Smooth muscle cell (in vitro differentiated cells): ENCODE measurements around the gene R3HDM2. TPM values are rescaled to one million over a fixed set of nuclear protein-coding genes. Genes with fewer than 3 reads are reported as not detected.
"Not testable (repeated sequence)": the region's sequence is repeated elsewhere in the genome, so short reads cannot be mapped to it uniquely, and the experiment has no call there.

Experiments used
- DNase-seq: peaks from one replicate; lab custom pipeline; 2025; ENCODE audit not compliant: unreplicated experiment; lab: John Stamatoyannopoulos, UW
- H2AFZ ChIP-seq: fragments of 200-600 bp; sonication (generic); 2 replicates; pipeline ENCODE4 v1.6.0; 2016; ENCODE audit warnings: antibody characterized with exemption, low read depth, mild to moderate bottlenecking
- H3F3A ChIP-seq: fragments of 200-600 bp; sonication (generic); 2 replicates; pipeline ENCODE4 v1.6.0; 2017; ENCODE audit warnings: antibody characterized with exemption, low read depth
- H3K27ac ChIP-seq: fragments of 200-600 bp; sonication (generic); 2 replicates; pipeline ENCODE4 v1.5.1; 2016; ENCODE audit warnings: low read depth, mild to moderate bottlenecking
- H3K27me3 ChIP-seq: fragments of 200-600 bp; sonication (generic); 2 replicates; pipeline ENCODE4 v1.6.1; 2016; ENCODE audit warnings: low read depth, mild to moderate bottlenecking
- H3K36me3 ChIP-seq: fragments of 200-600 bp; sonication (generic); 2 replicates; pipeline ENCODE4 v1.5.1; 2016; ENCODE audit warnings: low read depth
- H3K4me1 ChIP-seq: fragments of 200-600 bp; sonication (generic); 2 replicates; pipeline ENCODE4 v1.5.1; 2016; ENCODE audit warnings: low read depth
- H3K4me2 ChIP-seq: fragments of 200-600 bp; sonication (generic); 2 replicates; pipeline ENCODE4 v1.6.0; 2016; ENCODE audit warnings: mild to moderate bottlenecking
- H3K4me3 ChIP-seq: fragments of 200-600 bp; sonication (generic); 2 replicates; pipeline ENCODE4 v1.5.1; 2016; ENCODE audit warnings: mild to moderate bottlenecking
- H3K79me2 ChIP-seq: fragments of 200-600 bp; sonication (generic); 2 replicates; pipeline ENCODE4 v1.6.0; 2016; ENCODE audit warnings: low read depth, mild to moderate bottlenecking
- H3K9ac ChIP-seq: fragments of 200-600 bp; sonication (generic); 2 replicates; pipeline ENCODE4 v1.6.0; 2016; ENCODE audit warnings: low read depth
- H3K9me3 ChIP-seq: fragments of 200-600 bp; sonication (generic); replicated peaks from 2 replicates; pipeline ENCODE4 v1.5.1; 2016; ENCODE audit warnings: low read depth
- H4K20me1 ChIP-seq: fragments of 200-600 bp; sonication (generic); 2 replicates; pipeline ENCODE4 v1.6.0; 2016; ENCODE audit warnings: low read depth
- CTCF ChIP-seq: fragments of 200-600 bp; sonication (generic); IDR thresholded peaks from 2 replicates; pipeline ENCODE4 v1.5.1; 2017; ENCODE audit warnings: borderline replicate concordance, mild to moderate bottlenecking, antibody characterized with exemption; ENCODE audit not compliant: insufficient read depth, poor library complexity, severe bottlenecking
- whole genome bisulfite sequencing: methylation state at CpG from one replicate; pipeline ENCODE4 v1.1.7; 2016; ENCODE audit warnings: low lambda C conversion rate; 5-methylcytosine and 5-hydroxymethylcytosine counted together
- polyA plus RNA-seq: library from polyadenylated mRNA; unstranded; fragments of >200 nt; fragmentation: Nextera tagmentation; extraction: Ambion mirVana; gene quantifications from 2 replicates; pipeline ENCODE4 v1.2.1, GENCODE V29; 2016
- total RNA-seq: library from RNA; depleted of rRNA; stranded (reverse); fragments of >200 nt; gene quantifications from 2 replicates; pipeline ENCODE4 v1.2.3, GENCODE V29; 2014

Gene R3HDM2
- total and polyA plus RNA-seq, 2 experiments from 2014 or later = 12.2 to 16.0 TPM

- H3K27ac ChIP-seq = no peak overlapping the region
- H3K9me3 ChIP-seq = peaks cover 10% of the 10 kb centered on the region
Observed at GRCh38 chr12:57367121-57367520, 63.7 kb downstream of the R3HDM2 start.

GRCh38 chr12:57366315-57366714 is 64.5 kb downstream of the R3HDM2 start:
- no peaks in the 10 kb centered on the region for H3K27me3 ChIP-seq
- no peak for DNase-seq
- H3K27ac ChIP-seq = no peak overlapping the region
- H3K79me2 ChIP-seq = peaks cover 3% of the 10 kb centered on the region
- H3K4me3 ChIP-seq = no peak overlapping the region
- H3K36me3 ChIP-seq = no peaks in the 10 kb centered on the region
- WGBS = 97% methylated on average over 3 of the region's 3 CpGs
- TF ChIP-seq CTCF = no peak
- no peak overlapping the region for H2AFZ ChIP-seq
- no peaks in the 10 kb centered on the region for H3K4me1 ChIP-seq
- no peaks in the 10 kb centered on the region for H4K20me1 ChIP-seq
- H3K9ac ChIP-seq = no peak overlapping the region
- H3K4me2 ChIP-seq = no peak overlapping the region
- peaks cover 10% of the 10 kb centered on the region for H3K9me3 ChIP-seq
- no peaks in the 10 kb centered on the region for H3F3A ChIP-seq

More at GRCh38 chr12:57367121-57367520, 63.7 kb downstream of the R3HDM2 start:
- peaks cover 3% of the 10 kb centered on the region for H3K79me2 ChIP-seq
- no peak for DNase-seq
- H3K4me2 ChIP-seq = no peak overlapping the region
- no peak for TF ChIP-seq CTCF
- H3K9ac ChIP-seq = no peak overlapping the region
- peaks cover 5% of the 10 kb centered on the region for H4K20me1 ChIP-seq
- no peaks in the 10 kb centered on the region for H3K27me3 ChIP-seq
- no peak overlapping the region for H2AFZ ChIP-seq
- no peaks in the 10 kb centered on the region for H3K4me1 ChIP-seq
- no peaks in the 10 kb centered on the region for H3K36me3 ChIP-seq
- no peak overlapping the region for H3K4me3 ChIP-seq
- no peaks in the 10 kb centered on the region for H3F3A ChIP-seq

GRCh38 chr12:57364156-57364555 is 66.7 kb downstream of the R3HDM2 start:
- not testable (repeated sequence) for H3K4me1 ChIP-seq, H3K79me2 ChIP-seq, H3K9ac ChIP-seq, H3F3A ChIP-seq, H3K27me3 ChIP-seq, H3K9me3 ChIP-seq, H3K27ac ChIP-seq, H3K36me3 ChIP-seq, H3K4me2 ChIP-seq, H2AFZ ChIP-seq, H3K4me3 ChIP-seq, DNase-seq, H4K20me1 ChIP-seq
- WGBS = 91% methylated on average over 5 of the region's 5 CpGs

- Histone ChIP-seq H2AFZ (no peak overlapping the region), H3K27me3 (no peaks in the 10 kb centered on the region), H3F3A (no peaks in the 10 kb centered on the region), H3K27ac (no peak overlapping the region), H3K9me3 (no peaks in the 10 kb centered on the region), H3K4me3 (no peak overlapping the region), H3K9ac (no peak overlapping the region), H3K4me2 (no peak overlapping the region), H4K20me1 (no peaks in the 10 kb centered on the region), H3K79me2 (peaks cover 2% of the 10 kb centered on the region), H3K4me1 (no peaks in the 10 kb centered on the region), H3K36me3 (no peaks in the 10 kb centered on the region)
- DNase-seq = no peak
- WGBS = 94% methylated on average over 8 of the region's 8 CpGs
- no peak for TF ChIP-seq CTCF
Observed at GRCh38 chr12:57360468-57360867, 70.4 kb downstream of the R3HDM2 start.
